Nephron (organoid): ENCODE data around the gene PTPRE.

Experiments
- H3K27ac Mint-ChIP-seq, 3 experiments: 2 replicates each; pipeline ENCODE4 v1.8.0; 2020; ENCODE audit warnings: mixed read lengths in 3 of 3, mild to moderate bottlenecking in 2 of 3, moderate library complexity in 1 of 3
- H3K27me3 Mint-ChIP-seq: 2 replicates; pipeline ENCODE4 v1.8.0; 2021; ENCODE audit warnings: low read depth, mild to moderate bottlenecking, moderate library complexity, mixed read lengths
- H3K36me3 Mint-ChIP-seq: 2 replicates; pipeline ENCODE4 v1.8.0; 2020; ENCODE audit warnings: low read depth, mixed read lengths
- H3K4me1 Mint-ChIP-seq: 2 replicates; pipeline ENCODE4 v1.8.0; 2020; ENCODE audit warnings: mixed read lengths
- H3K4me3 Mint-ChIP-seq, 3 experiments: 2 replicates each; pipeline ENCODE4 v1.8.0; 2020; ENCODE audit warnings: mild to moderate bottlenecking in 3 of 3, mixed read lengths in 3 of 3, moderate library complexity in 2 of 3
- H3K9me3 Mint-ChIP-seq: 2 replicates; pipeline ENCODE4 v1.8.0; 2020; ENCODE audit warnings: mixed read lengths
- CTCF ChIP-seq, 3 experiments: fragments of 200-600 bp; sonication (generic); IDR thresholded peaks; one replicate each; pipeline ENCODE4 v1.5.0; 2021; ENCODE audit warnings: antibody characterized with exemption in 3 of 3; ENCODE audit not compliant: unreplicated experiment in 3 of 3

PTPRE gene

DNA sequence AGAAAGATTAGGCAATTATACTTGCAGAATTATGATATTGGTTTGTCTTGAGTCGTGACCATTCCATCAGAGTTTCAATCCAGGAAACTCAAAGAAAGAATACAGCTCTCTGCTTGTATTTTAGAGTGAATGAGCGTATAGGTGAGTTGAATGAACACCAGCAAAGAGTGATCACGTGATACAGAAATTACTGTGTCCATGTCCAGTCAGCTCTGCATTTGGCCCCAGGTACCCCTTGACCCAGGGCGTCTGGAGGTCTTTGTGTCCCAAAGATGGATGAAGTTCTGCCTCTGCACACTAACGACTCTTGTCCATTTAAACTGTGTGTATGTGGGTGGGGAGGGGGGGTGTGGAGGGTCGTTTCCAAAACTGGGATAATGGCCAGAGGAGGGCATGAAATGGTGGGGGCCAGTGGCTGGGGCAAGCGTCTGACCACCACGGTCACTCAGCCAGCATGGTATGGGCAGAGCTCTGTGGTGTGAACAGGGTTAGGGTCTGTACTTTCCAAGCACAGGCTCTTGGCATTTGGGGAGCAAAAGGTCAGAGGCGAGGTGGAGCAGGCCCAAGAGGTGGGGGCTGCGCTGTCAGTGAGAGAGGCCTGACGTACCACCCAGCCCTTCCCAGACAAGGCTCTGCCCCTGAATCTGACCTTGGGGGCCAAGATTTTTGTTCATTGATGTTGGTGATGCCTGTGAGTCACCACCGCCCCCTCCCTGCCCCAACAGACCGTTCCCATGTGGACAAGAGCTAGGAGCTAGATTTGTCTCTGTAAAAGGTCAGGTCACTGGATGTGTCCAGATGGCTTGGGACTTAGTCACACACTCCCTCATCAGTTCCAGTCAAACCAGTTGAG lies 1.4 kb downstream of the PTPRE start:
- H3K27ac Mint-ChIP-seq = no peak overlapping the region
- TF ChIP-seq CTCF (IDR thresholded peaks at IDR 0.05; ENCODE audit: unreplicated experiment in 3 of 3) = no peak
- no peaks in the 10 kb centered on the region for H3K4me1 Mint-ChIP-seq
- H3K9me3 Mint-ChIP-seq = no peaks in the 10 kb centered on the region
- H3K36me3 Mint-ChIP-seq = no peaks in the 10 kb centered on the region
- H3K27me3 Mint-ChIP-seq = peaks cover 33% of the 10 kb centered on the region
- H3K4me3 Mint-ChIP-seq = peak overlapping the region; percentile 52 to 71 (median 54)

- Mint-ChIP-seq H3K27ac (no peak overlapping the region), H3K36me3 (no peaks in the 10 kb centered on the region), H3K27me3 (peaks cover 33% of the 10 kb centered on the region), H3K9me3 (no peaks in the 10 kb centered on the region), H3K4me3 (peak overlapping the region; percentile 29 to 69 (median 52)), H3K4me1 (no peaks in the 10 kb centered on the region)
- TF ChIP-seq CTCF (IDR thresholded peaks at IDR 0.05; ENCODE audit: unreplicated experiment in 3 of 3) = no peak
Measured at GRCh38 chr10:127908959-127909267, 2.0 kb downstream of the PTPRE start.

DNA sequence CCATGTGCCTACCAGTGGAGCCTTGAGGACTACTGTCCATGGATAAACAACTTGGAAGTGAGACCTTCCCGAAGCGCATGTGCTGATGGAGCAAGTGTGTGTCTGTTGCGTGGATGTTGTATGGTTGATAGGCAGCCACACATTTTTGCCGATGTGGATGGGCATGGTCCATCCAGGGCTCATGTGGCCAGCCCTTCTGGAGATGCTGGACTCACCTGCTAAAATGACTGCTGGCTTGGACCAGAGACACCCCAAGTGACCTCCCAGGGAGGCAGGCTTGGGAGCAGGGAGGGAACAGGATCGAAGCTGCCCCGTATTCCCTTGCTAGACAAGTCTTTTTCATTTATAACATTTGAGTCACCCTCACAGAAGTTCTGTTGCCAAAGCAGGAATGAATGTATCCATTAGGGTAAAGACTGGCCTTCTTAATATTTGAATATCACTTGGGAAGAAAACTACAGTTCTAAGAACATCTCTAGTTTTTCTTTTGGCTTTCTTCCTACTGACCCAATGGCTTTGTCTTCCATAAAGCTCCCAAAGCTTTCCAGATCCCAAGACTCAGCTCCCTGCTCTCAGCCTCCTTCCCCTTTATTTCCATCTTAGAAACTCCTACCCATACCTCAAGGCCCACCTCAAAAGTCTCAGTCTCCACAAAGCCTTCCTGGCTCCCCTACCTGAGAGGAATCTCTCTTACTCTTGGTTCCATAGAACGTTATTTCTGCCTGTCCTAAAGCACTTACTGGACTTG lies 3.0 kb downstream of the PTPRE start:
- Mint-ChIP-seq H3K4me3 (peak overlapping the region; percentile 25 to 49 (median 32)), H3K4me1 (no peaks in the 10 kb centered on the region), H3K27me3 (peaks cover 38% of the 10 kb centered on the region), H3K36me3 (no peaks in the 10 kb centered on the region), H3K27ac (no peak overlapping the region), H3K9me3 (no peaks in the 10 kb centered on the region)
- no peak for TF ChIP-seq CTCF (IDR thresholded peaks at IDR 0.05; ENCODE audit: unreplicated experiment in 3 of 3)

DNA sequence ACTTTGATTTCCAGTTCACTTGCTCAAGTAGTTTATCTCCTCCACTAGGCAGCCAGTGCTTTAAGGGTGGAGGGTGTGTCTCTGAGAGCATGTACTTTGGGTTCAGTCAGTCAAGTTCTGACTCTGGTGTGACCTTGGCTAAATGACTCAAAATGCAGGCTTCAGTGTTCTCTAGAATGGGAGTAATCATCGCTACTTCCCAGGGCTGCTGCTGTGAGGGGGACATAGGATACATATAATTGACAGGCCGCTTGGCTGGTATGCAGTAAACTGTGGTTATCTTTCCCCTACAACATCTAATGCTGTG lies 3.5 kb downstream of the PTPRE start:
- no peak overlapping the region for H3K27ac Mint-ChIP-seq
- no peak for TF ChIP-seq CTCF (IDR thresholded peaks at IDR 0.05; ENCODE audit: unreplicated experiment in 3 of 3)
- H3K36me3 Mint-ChIP-seq = no peaks in the 10 kb centered on the region
- peak overlapping the region in 2 of 3 experiments; percentile 11 to 35 for H3K4me3 Mint-ChIP-seq
- peaks cover 33% of the 10 kb centered on the region for H3K27me3 Mint-ChIP-seq
- no peaks in the 10 kb centered on the region for H3K4me1 Mint-ChIP-seq
- H3K9me3 Mint-ChIP-seq = no peaks in the 10 kb centered on the region

DNA sequence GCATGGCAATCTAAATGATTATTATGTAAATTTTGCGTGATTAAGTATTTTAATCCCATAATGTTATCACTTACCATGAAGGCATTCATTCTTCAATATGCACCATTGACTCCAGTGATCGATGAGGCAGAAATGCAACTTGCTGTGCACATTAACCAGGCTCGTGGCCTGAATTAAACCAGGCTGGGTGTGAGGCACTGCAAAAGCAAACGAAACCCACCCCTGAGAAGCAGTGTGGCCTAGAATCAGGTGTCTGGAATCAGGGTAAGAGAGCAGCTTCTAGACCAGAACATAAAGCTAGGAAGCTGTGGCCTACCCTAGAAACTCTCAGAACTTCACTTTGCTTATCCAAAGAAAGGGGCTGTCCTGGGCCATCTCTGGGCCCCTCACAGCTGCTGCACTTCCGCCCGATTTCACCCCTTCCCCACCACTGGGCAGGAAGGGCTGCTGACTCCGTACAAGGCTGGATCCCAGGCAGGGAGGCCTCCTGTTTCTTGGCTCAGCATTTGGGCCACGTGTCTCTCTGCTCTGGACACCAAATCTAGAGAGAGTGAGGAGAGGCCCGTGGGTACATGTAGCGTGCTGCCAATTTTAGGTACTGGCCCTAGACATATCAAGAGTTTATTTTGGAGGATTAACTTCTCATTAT lies 4.4 kb downstream of the PTPRE start:
- TF ChIP-seq CTCF (IDR thresholded peaks at IDR 0.05; ENCODE audit: unreplicated experiment in 3 of 3) = no peak
- H3K27ac Mint-ChIP-seq = no peak overlapping the region
- H3K9me3 Mint-ChIP-seq = no peaks in the 10 kb centered on the region
- peaks cover 25% of the 10 kb centered on the region for H3K27me3 Mint-ChIP-seq
- no peak overlapping the region for H3K4me3 Mint-ChIP-seq
- no peaks in the 10 kb centered on the region for H3K4me1 Mint-ChIP-seq
- H3K36me3 Mint-ChIP-seq = no peaks in the 10 kb centered on the region
